ENCODE measurements around the gene SMYD3. TPM values are rescaled to one million over a fixed set of nuclear protein-coding genes. Genes with fewer than 3 reads are reported as not detected.

SMYD3 gene
- total RNA-seq, 4 donors from 2014 or later: 12.0 to 15.0 (median 13.2) TPM

GRCh38 chr1:245835386-245835785, 671.7 kb downstream of the SMYD3 start:
- Histone ChIP-seq H3K9me3 (no peaks in the 10 kb centered on the region), H3K4me3 (no peak overlapping the region), H3K27ac (replicated peaks in 1 of 4) (no peak overlapping the region), H3K36me3 (peaks cover 0 to 7% (median 3%) of the 10 kb centered on the region in 4 donors), H3K27me3 (no peaks in the 10 kb centered on the region), H3K4me1 (no peaks in the 10 kb centered on the region)
- no peak for DNase-seq (ENCODE audit: extremely low spot score)
- WGBS: 96% methylated on average over 6 of the region's 6 CpGs
- TF ChIP-seq POLR2AphosphoS5 (IDR thresholded peaks at IDR 0.05) (no peak), CTCF (IDR thresholded peaks at IDR 0.05) (no peak), EP300 (IDR thresholded peaks at IDR 0.05) (no peak), POLR2A (IDR thresholded peaks at IDR 0.05; ENCODE audit: low read depth) (no peak)
- intact Hi-C loops (cut with DNase I): no loop called here

GRCh38 chr1:245834002-245834401, 673.1 kb downstream of the SMYD3 start:
- Histone ChIP-seq H3K4me3 (no peak overlapping the region), H3K9me3 (no peaks in the 10 kb centered on the region), H3K4me1 (no peaks in the 10 kb centered on the region), H3K27me3 (no peaks in the 10 kb centered on the region), H3K36me3 (peaks cover 0 to 7% (median 3%) of the 10 kb centered on the region in 4 donors), H3K27ac (replicated peaks in 1 of 4) (no peak overlapping the region)
- WGBS: 88% methylated on average over 5 of the region's 5 CpGs
- TF ChIP-seq POLR2AphosphoS5 (IDR thresholded peaks at IDR 0.05) (no peak), EP300 (IDR thresholded peaks at IDR 0.05) (no peak), CTCF (IDR thresholded peaks at IDR 0.05) (no peak), POLR2A (IDR thresholded peaks at IDR 0.05; ENCODE audit: low read depth) (no peak)
- DNase-seq (ENCODE audit: extremely low spot score): no peak
- intact Hi-C loops (cut with DNase I): no loop called here

DNA sequence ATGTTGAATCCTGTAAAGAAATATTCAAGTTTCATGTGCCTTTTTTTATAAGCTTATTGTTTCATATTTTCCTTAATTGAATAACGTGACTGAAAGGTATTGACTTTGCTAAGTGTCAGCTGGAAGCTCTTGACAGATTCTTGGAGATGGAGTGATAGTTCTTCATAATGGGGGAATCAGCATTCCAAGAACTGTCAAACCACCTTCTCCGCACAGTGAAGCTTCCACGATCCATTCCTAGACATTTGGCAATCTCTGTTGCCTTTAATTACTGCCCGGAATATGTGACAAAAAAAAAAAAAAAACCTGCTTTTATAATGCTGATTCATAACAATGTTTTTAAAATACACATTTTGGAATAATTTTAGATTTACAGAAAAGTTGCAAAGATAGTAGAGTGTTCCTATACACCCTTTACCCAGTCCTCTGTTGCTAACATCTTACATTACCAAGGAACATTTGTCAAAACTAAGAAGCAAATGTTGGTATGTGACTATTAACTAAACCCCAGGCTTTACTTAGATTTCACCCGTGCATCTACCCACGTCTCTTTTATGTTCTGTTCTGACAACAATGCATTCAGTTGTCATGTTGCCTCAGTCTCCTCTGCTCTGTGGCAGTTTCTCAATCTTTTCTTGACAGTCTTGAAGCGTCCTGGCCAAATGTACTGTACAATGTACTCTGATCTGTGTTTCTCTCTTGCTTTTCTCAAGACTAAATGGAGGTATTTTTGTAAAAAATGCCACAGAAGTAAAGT, 674.1 kb downstream of the SMYD3 start:
- TF ChIP-seq EP300 (IDR thresholded peaks at IDR 0.05) (no peak), POLR2A (IDR thresholded peaks at IDR 0.05; ENCODE audit: low read depth) (no peak), POLR2AphosphoS5 (IDR thresholded peaks at IDR 0.05) (no peak), CTCF (IDR thresholded peaks at IDR 0.05) (no peak)
- 91% methylated on average over 7 of the region's 7 CpGs for WGBS

GRCh38 chr1:245831518-245831917, 675.6 kb downstream of the SMYD3 start:
- intact Hi-C loops (cut with DNase I): no loop called here
- DNase-seq (ENCODE audit: extremely low spot score): no peak
- Histone ChIP-seq H3K9me3 (no peaks in the 10 kb centered on the region), H3K4me3 (no peak overlapping the region), H3K27ac (replicated peaks in 1 of 4) (no peak overlapping the region), H3K4me1 (no peaks in the 10 kb centered on the region), H3K27me3 (no peaks in the 10 kb centered on the region), H3K36me3 (peaks cover 0 to 6% (median 3%) of the 10 kb centered on the region in 4 donors)
- 98% methylated on average over 9 of the region's 9 CpGs for WGBS
- TF ChIP-seq EP300 (IDR thresholded peaks at IDR 0.05): no peak
- no peak for TF ChIP-seq POLR2A (IDR thresholded peaks at IDR 0.05; ENCODE audit: low read depth)
- TF ChIP-seq POLR2AphosphoS5 (IDR thresholded peaks at IDR 0.05): no peak
- TF ChIP-seq CTCF (IDR thresholded peaks at IDR 0.05): no peak

More for the DNA sequence above, 674.1 kb downstream of the SMYD3 start:
- Histone ChIP-seq H3K27ac (replicated peaks in 1 of 4) (no peak overlapping the region), H3K9me3 (no peaks in the 10 kb centered on the region), H3K36me3 (peaks cover 0 to 7% (median 3%) of the 10 kb centered on the region in 4 donors), H3K4me3 (no peak overlapping the region), H3K27me3 (no peaks in the 10 kb centered on the region), H3K4me1 (no peaks in the 10 kb centered on the region)
- no peak for DNase-seq (ENCODE audit: extremely low spot score)
- intact Hi-C loops (cut with DNase I): no loop called here
